Suprapubic skin (tissue), 4 donors: Measurements from ENCODE around the gene TOP1.

Source experiments
- CTCF ChIP-seq, 2 donors: fragments of 200-600 bp in 1 of 2; fragments of 450-650 bp in 1 of 2; sonication (generic) in 1 of 2; IDR thresholded peaks; one replicate each; pipeline ENCODE4 v1.5.1; 2016 to 2019; ENCODE audit warnings: antibody characterized with exemption in 2 of 2, mild to moderate bottlenecking in 1 of 2, moderate library complexity in 1 of 2
- EP300 ChIP-seq: sonication (generic); formaldehyde crosslinking; IDR thresholded peaks from one replicate; pipeline ENCODE4 v1.6.1; 2017; ENCODE audit warnings: antibody characterized with exemption
- POLR2A ChIP-seq, 2 donors: fragments of 450-650 bp; IDR thresholded peaks; one replicate each; pipeline ENCODE4 v1.6.1; 2017; ENCODE audit warnings: antibody characterized with exemption in 2 of 2, mild to moderate bottlenecking in 2 of 2, moderate library complexity in 2 of 2
- POLR2AphosphoS5 ChIP-seq, 3 donors: sonication (generic); formaldehyde crosslinking; IDR thresholded peaks; one replicate each; pipeline ENCODE4 v1.6.1; 2017; ENCODE audit warnings: antibody characterized with exemption in 3 of 3

- TF ChIP-seq POLR2A (IDR thresholded peaks at IDR 0.05) (no peak), CTCF (IDR thresholded peaks at IDR 0.05) (no peak), POLR2AphosphoS5 (IDR thresholded peaks at IDR 0.05) (no peak), EP300 (no peak)
Measured at GRCh38 chr20:41160686-41161085, 132.1 kb downstream of the TOP1 start.
